Tibial nerve (tissue), 4 donors: ENCODE data around the gene ATP11C. TPM values are rescaled to one million over a fixed set of nuclear protein-coding genes. Genes with fewer than 3 reads are reported as not detected.

ENCODE experiments used
- DNase-seq, 2 donors: peaks; one replicate each; pipeline ENCODE4 v3.0.0-alpha.2; 2019; ENCODE audit warnings: low spot score in 2 of 2
- H3K27ac ChIP-seq, 4 donors: fragments of 200-600 bp; sonication (generic) in 3 of 4; one replicate each; pipeline ENCODE4 v1.5.1; 2017 to 2019; ENCODE audit warnings: mild to moderate bottlenecking in 1 of 4
- H3K27me3 ChIP-seq, 2 donors: fragments of 200-600 bp; sonication (generic) in 1 of 2; one replicate each; pipeline versions ENCODE4 v1.5.1 to v1.6.0; 2017 to 2019
- H3K36me3 ChIP-seq, 3 donors: fragments of 200-600 bp; sonication (generic); one replicate each; pipeline ENCODE4 v1.5.1; 2018 to 2019
- H3K4me1 ChIP-seq, 4 donors: fragments of 200-600 bp; sonication (generic) in 3 of 4; one replicate each; pipeline ENCODE4 v1.5.1; 2017 to 2019
- H3K4me3 ChIP-seq, 4 donors: fragments of 200-600 bp; sonication (generic) in 3 of 4; one replicate each; pipeline ENCODE4 v1.5.1; 2017 to 2019; ENCODE audit warnings: mild to moderate bottlenecking in 1 of 4, moderate library complexity in 1 of 4
- H3K9me3 ChIP-seq, 4 donors: fragments of 200-600 bp; sonication (generic) in 3 of 4; one replicate each; pipeline ENCODE4 v1.5.1; 2017 to 2019
- CTCF ChIP-seq, 5 experiments: fragments of 200-600 bp in 3 of 5; fragments of 450-650 bp in 2 of 5; sonication (generic) in 3 of 5; IDR thresholded peaks; one replicate each; pipeline ENCODE4 v1.5.1; 2016 to 2019; ENCODE audit warnings: antibody characterized with exemption in 5 of 5, mild to moderate bottlenecking in 3 of 5, moderate library complexity in 2 of 5
- EP300 ChIP-seq, 2 donors: sonication (generic); formaldehyde crosslinking; IDR thresholded peaks; one replicate each; pipeline ENCODE4 v1.6.1; 2017; ENCODE audit warnings: antibody characterized with exemption in 2 of 2, mild to moderate bottlenecking in 1 of 2
- POLR2A ChIP-seq, 2 donors: fragments of 450-650 bp; IDR thresholded peaks; one replicate each; pipeline ENCODE4 v1.6.1; 2017; ENCODE audit warnings: antibody characterized with exemption in 2 of 2, mild to moderate bottlenecking in 2 of 2, moderate library complexity in 2 of 2
- WGBS, 2 donors: methylation state at CpG; one replicate each; pipeline ENCODE4 v1.1.5; 2018; 5-methylcytosine and 5-hydroxymethylcytosine counted together
- total RNA-seq, 4 donors: library from RNA; depleted of rRNA; stranded (reverse); fragments of >200 nt; gene quantifications; one replicate each; pipeline ENCODE4 v1.1.0, GENCODE V29; 2016

ATP11C gene
- 10 to 100 TPM; 24.1 to 37.8 (median 32.9) TPM for total RNA-seq

GRCh38 chrX:139932901-139933796 lies at the start of gene ATP11C:
Gene ATP11C (minus strand): TSS chrX:139933053. CDS start chrX:139932042, 1,011 bp downstream.
- DNase-seq: peak; percentile 65 to 73
- 1 to 23% methylated on average over 29 to 51 of the region's 52 CpGs for WGBS, 2 donors
- H3K27me3 ChIP-seq: peaks cover 0 to 4% of the 10 kb centered on the region in 2 donors
- H3K9me3 ChIP-seq: no peaks in the 10 kb centered on the region
- TF ChIP-seq POLR2A (IDR thresholded peaks at IDR 0.05) (peak; percentile 16 to 58), EP300 (IDR thresholded peaks at IDR 0.05) (peak in 1 of 2 donors; percentile 87), CTCF (IDR thresholded peaks at IDR 0.05) (peak in 1 of 5 experiments; percentile 5)
- peak within 1 kb of the TSS; percentile 96 to 99 (median 98) for H3K27ac ChIP-seq
- peak within 1 kb of the TSS; percentile 56 to 91 (median 84) for H3K4me3 ChIP-seq
- H3K4me1 ChIP-seq: no peaks in the 10 kb centered on the region
- H3K36me3 ChIP-seq: no peaks in the 10 kb centered on the region

GRCh38 chrX:139974471-139974870 lies 41.6 kb upstream of the ATP11C start:
- TF ChIP-seq CTCF (IDR thresholded peaks at IDR 0.05): no peak
- TF ChIP-seq EP300 (IDR thresholded peaks at IDR 0.05): no peak
- no peak for TF ChIP-seq POLR2A (IDR thresholded peaks at IDR 0.05)
- H3K36me3 ChIP-seq: no peaks in the 10 kb centered on the region
- H3K9me3 ChIP-seq: no peaks in the 10 kb centered on the region
- no peak overlapping the region for H3K27ac ChIP-seq
- DNase-seq: no peak
- H3K4me3 ChIP-seq: no peak overlapping the region
- no peaks in the 10 kb centered on the region for H3K4me1 ChIP-seq
- H3K27me3 ChIP-seq: no peaks in the 10 kb centered on the region
- WGBS, 2 donors: 72 to 77% methylated on average over 3 of the region's 3 CpGs

GRCh38 chrX:139972629-139973624 lies 40.1 kb upstream of the ATP11C start:
- WGBS, 2 donors: 63 to 66% methylated on average over 6 of the region's 6 CpGs
- Histone ChIP-seq H3K27me3 (no peaks in the 10 kb centered on the region), H3K4me3 (no peak overlapping the region), H3K4me1 (no peaks in the 10 kb centered on the region), H3K27ac (no peak overlapping the region), H3K36me3 (no peaks in the 10 kb centered on the region), H3K9me3 (no peaks in the 10 kb centered on the region)
- DNase-seq: no peak
- TF ChIP-seq POLR2A (IDR thresholded peaks at IDR 0.05) (no peak), CTCF (IDR thresholded peaks at IDR 0.05) (no peak), EP300 (IDR thresholded peaks at IDR 0.05) (no peak)

DNA sequence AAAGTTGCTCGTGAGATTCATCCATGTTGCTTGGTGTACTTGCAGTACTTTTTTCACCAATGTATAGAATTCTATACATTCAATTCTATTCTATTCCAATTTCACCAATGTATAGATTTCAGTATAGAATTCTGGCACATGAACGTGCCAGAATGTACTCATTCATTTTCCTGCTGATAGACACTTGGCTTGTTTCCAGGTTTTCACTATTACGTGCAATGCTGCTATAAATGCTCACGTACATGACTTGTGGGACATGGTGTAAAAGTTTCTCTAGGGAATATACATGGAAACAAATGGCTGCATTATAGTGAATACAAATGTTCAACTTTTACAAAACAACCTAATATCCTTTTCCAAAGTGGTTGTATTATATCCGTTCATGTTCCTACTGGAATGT lies 39.3 kb upstream of the ATP11C start:
- H3K27me3 ChIP-seq: no peaks in the 10 kb centered on the region
- no peaks in the 10 kb centered on the region for H3K4me1 ChIP-seq
- no peaks in the 10 kb centered on the region for H3K9me3 ChIP-seq
- TF ChIP-seq CTCF (IDR thresholded peaks at IDR 0.05) (no peak), EP300 (IDR thresholded peaks at IDR 0.05) (no peak), POLR2A (IDR thresholded peaks at IDR 0.05) (no peak)
- WGBS, 2 donors: 42 to 59% methylated on average over 5 of the region's 5 CpGs
- H3K4me3 ChIP-seq: no peak overlapping the region
- no peak overlapping the region for H3K27ac ChIP-seq
- DNase-seq: no peak
- H3K36me3 ChIP-seq: no peaks in the 10 kb centered on the region
